Breast epithelium (tissue), 3 donors: Measurements from ENCODE around the gene SOX10.
"Not testable (repeated sequence)": the region's sequence is repeated elsewhere in the genome, so short reads cannot be mapped to it uniquely, and the experiment has no call there.

Experiments used
- POLR2AphosphoS5 ChIP-seq, 3 donors: sonication (generic); formaldehyde crosslinking; IDR thresholded peaks; one replicate each; pipeline ENCODE4 v1.6.1; 2017; ENCODE audit warnings: antibody characterized with exemption in 3 of 3
- TF ChIP-seq, protein P1 (sequence below), 3 donors: fragments of 450-650 bp; IDR thresholded peaks; one replicate each; pipeline ENCODE4 v1.5.1; 2016 to 2017; ENCODE audit warnings: antibody characterized with exemption in 3 of 3, mild to moderate bottlenecking in 3 of 3, moderate library complexity in 3 of 3

DNA sequence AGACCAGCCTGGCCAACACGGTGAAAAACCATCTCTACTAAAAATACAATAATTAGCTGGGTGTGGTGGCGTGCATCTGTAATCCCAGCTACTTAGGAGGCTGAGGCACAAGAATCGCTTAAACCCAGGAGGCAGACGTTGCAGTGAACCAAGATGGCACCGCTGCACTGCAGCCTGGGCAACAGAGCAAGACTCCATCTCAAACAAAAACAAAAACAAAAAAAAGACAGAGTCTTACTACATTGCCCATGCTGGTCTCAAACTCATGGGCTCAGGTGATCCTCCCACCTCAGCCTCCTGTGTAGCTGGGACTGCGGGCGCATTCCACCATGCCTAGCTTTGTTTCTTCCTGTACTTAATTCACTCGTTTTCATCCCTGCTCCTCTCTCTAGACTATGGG lies 8.3 kb downstream of the SOX10 start:
- TF ChIP-seq, protein P1, sequence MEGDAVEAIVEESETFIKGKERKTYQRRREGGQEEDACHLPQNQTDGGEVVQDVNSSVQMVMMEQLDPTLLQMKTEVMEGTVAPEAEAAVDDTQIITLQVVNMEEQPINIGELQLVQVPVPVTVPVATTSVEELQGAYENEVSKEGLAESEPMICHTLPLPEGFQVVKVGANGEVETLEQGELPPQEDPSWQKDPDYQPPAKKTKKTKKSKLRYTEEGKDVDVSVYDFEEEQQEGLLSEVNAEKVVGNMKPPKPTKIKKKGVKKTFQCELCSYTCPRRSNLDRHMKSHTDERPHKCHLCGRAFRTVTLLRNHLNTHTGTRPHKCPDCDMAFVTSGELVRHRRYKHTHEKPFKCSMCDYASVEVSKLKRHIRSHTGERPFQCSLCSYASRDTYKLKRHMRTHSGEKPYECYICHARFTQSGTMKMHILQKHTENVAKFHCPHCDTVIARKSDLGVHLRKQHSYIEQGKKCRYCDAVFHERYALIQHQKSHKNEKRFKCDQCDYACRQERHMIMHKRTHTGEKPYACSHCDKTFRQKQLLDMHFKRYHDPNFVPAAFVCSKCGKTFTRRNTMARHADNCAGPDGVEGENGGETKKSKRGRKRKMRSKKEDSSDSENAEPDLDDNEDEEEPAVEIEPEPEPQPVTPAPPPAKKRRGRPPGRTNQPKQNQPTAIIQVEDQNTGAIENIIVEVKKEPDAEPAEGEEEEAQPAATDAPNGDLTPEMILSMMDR (IDR thresholded peaks at IDR 0.05): not testable (repeated sequence)
- TF ChIP-seq POLR2AphosphoS5 (IDR thresholded peaks at IDR 0.05): not testable (repeated sequence)
